RWPE2 (cell line): Measurements from ENCODE around the gene KHK.

Experiments used
- ATAC-seq: fragments of 200-7000 bp; cut with Tn5 transposase; 3 replicates; pipeline ENCODE4 v1.9.1; 2021; ENCODE audit warnings: low read depth
- DNase-seq: peaks from one replicate; pipeline ENCODE4 v3.0.0-alpha.2; 2020; ENCODE audit warnings: low spot score
- H3K27ac ChIP-seq: fragments of 450-650 bp; 2 replicates; pipeline ENCODE4 v1.5.1; 2017; ENCODE audit warnings: mild to moderate bottlenecking; ENCODE audit not compliant: poor library complexity, severe bottlenecking
- H3K27me3 ChIP-seq: fragments of 250-450 bp; sonication (Bioruptor Pico); 2 replicates; pipeline ENCODE4 v1.5.1; 2021; ENCODE audit warnings: mild to moderate bottlenecking, moderate library complexity; ENCODE audit not compliant: insufficient read depth, poor library complexity, severe bottlenecking
- H3K36me3 ChIP-seq: fragments of 250-450 bp; sonication (Bioruptor Pico); 2 replicates; pipeline ENCODE4 v1.5.1; 2020; ENCODE audit warnings: low read depth, mild to moderate bottlenecking, moderate library complexity
- H3K4me1 ChIP-seq: fragments of 250-450 bp; sonication (Bioruptor Pico); 2 replicates; pipeline ENCODE4 v1.5.1; 2021; ENCODE audit warnings: mild to moderate bottlenecking, moderate library complexity; ENCODE audit not compliant: insufficient read depth, poor library complexity, severe bottlenecking
- H3K4me3 ChIP-seq: fragments of 250-450 bp; sonication (Bioruptor Pico); 2 replicates; pipeline ENCODE4 v1.5.1; 2021; ENCODE audit warnings: mild to moderate bottlenecking, moderate library complexity; ENCODE audit not compliant: severe bottlenecking
- H3K9me3 ChIP-seq: fragments of 250-450 bp; sonication (Bioruptor Pico); 2 replicates; pipeline ENCODE4 v1.5.1; 2021; ENCODE audit warnings: mild to moderate bottlenecking, moderate library complexity; ENCODE audit not compliant: severe bottlenecking
- TF ChIP-seq, protein P1 (sequence below): fragments of 450-650 bp; IDR thresholded peaks from one replicate; pipeline ENCODE4 v1.5.1; 2017; ENCODE audit warnings: mild to moderate bottlenecking, moderate library complexity; ENCODE audit not compliant: poor library complexity, severe bottlenecking

Gene KHK

GRCh38 chr2:27039871-27040270, 46.7 kb upstream of the KHK start:
- no peaks in the 10 kb centered on the region for H3K4me1 ChIP-seq
- H3K9me3 ChIP-seq, result no peaks in the 10 kb centered on the region
- DNase-seq (no peak), ATAC-seq (no peak)
- H3K27ac ChIP-seq, result no peak overlapping the region
- H3K36me3 ChIP-seq, result peaks cover 79% of the 10 kb centered on the region
- no peaks in the 10 kb centered on the region for H3K27me3 ChIP-seq
- TF ChIP-seq, protein P1, sequence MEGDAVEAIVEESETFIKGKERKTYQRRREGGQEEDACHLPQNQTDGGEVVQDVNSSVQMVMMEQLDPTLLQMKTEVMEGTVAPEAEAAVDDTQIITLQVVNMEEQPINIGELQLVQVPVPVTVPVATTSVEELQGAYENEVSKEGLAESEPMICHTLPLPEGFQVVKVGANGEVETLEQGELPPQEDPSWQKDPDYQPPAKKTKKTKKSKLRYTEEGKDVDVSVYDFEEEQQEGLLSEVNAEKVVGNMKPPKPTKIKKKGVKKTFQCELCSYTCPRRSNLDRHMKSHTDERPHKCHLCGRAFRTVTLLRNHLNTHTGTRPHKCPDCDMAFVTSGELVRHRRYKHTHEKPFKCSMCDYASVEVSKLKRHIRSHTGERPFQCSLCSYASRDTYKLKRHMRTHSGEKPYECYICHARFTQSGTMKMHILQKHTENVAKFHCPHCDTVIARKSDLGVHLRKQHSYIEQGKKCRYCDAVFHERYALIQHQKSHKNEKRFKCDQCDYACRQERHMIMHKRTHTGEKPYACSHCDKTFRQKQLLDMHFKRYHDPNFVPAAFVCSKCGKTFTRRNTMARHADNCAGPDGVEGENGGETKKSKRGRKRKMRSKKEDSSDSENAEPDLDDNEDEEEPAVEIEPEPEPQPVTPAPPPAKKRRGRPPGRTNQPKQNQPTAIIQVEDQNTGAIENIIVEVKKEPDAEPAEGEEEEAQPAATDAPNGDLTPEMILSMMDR, result no peak
- H3K4me3 ChIP-seq, result no peak overlapping the region

DNA sequence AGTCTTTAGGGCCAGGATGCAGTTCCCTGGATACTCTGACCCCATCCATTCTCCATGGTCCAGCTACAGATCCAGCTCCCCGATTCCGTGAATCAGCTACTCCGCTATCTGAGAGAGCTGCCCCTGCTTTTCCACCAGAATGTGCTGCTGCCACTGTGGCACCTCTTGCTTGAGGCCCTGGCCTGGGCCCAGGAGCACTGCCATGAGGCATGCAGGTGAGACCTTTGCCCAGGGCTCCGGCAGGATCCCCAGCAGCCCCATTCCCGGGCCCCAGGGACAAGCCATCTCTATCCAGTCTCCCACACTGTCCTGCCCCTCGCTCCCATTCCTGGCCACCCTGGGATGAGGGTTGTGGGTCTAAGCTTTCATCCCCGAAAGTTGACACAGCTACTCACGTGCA, 46.3 kb upstream of the KHK start:
- Histone ChIP-seq H3K27me3 (no peaks in the 10 kb centered on the region), H3K9me3 (no peaks in the 10 kb centered on the region), H3K4me1 (no peaks in the 10 kb centered on the region), H3K27ac (no peak overlapping the region), H3K4me3 (no peak overlapping the region), H3K36me3 (peaks cover 74% of the 10 kb centered on the region)
- no peak for ATAC-seq
- TF ChIP-seq, protein P1, result no peak
- DNase-seq, result no peak

GRCh38 chr2:27041752-27042151, 44.8 kb upstream of the KHK start:
- H3K4me1 ChIP-seq, result no peaks in the 10 kb centered on the region
- no peaks in the 10 kb centered on the region for H3K27me3 ChIP-seq
- no peak overlapping the region for H3K27ac ChIP-seq
- no peak overlapping the region for H3K4me3 ChIP-seq
- DNase-seq (no peak), ATAC-seq (no peak)
- no peaks in the 10 kb centered on the region for H3K9me3 ChIP-seq
- H3K36me3 ChIP-seq, result peaks cover 60% of the 10 kb centered on the region
- TF ChIP-seq, protein P1, result no peak

- no peak overlapping the region for H3K27ac ChIP-seq
- no peaks in the 10 kb centered on the region for H3K27me3 ChIP-seq
- H3K4me3 ChIP-seq, result no peak overlapping the region
- TF ChIP-seq, protein P1, result no peak
- DNase-seq, result no peak
- no peaks in the 10 kb centered on the region for H3K9me3 ChIP-seq
- H3K36me3 ChIP-seq, result peaks cover 55% of the 10 kb centered on the region
- H3K4me1 ChIP-seq, result no peaks in the 10 kb centered on the region
- ATAC-seq, result no peak
These were observed 44.4 kb upstream of the KHK start for GRCh38 chr2:27042159-27042661.

GRCh38 chr2:27042985-27043634, 43.5 kb upstream of the KHK start:
- DNase-seq (no peak), ATAC-seq (no peak)
- TF ChIP-seq, protein P1, result no peak
- Histone ChIP-seq H3K9me3 (no peaks in the 10 kb centered on the region), H3K4me3 (no peak overlapping the region), H3K27ac (no peak overlapping the region), H3K27me3 (no peaks in the 10 kb centered on the region), H3K4me1 (no peaks in the 10 kb centered on the region), H3K36me3 (peaks cover 46% of the 10 kb centered on the region)
